Measurements from ENCODE around the gene TSGA10IP.
A peak's percentile ranks its signal among the peaks of the same experiment; 100 is the strongest.

The TSGA10IP gene

DNA sequence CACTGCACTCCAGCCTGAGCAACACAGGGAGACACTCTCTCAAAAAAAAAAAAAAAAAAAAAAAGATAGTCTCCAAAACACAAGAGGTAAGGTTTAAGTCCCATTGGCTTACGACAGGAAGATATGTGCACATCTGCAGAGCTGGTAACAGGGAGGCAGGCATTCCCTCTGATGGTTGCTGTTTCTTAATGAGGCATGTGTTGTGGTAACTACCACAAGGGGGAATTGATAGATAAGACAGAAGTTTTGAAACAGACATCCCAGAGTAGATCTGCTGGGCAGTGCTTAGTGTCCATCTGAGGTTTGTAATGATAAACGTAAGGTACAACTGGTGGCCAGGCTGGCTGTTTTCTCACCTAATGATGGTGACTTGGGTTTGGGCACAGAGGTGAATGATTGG, 52.0 kb downstream of the TSGA10IP start:
- TF ChIP-seq, protein P1, sequence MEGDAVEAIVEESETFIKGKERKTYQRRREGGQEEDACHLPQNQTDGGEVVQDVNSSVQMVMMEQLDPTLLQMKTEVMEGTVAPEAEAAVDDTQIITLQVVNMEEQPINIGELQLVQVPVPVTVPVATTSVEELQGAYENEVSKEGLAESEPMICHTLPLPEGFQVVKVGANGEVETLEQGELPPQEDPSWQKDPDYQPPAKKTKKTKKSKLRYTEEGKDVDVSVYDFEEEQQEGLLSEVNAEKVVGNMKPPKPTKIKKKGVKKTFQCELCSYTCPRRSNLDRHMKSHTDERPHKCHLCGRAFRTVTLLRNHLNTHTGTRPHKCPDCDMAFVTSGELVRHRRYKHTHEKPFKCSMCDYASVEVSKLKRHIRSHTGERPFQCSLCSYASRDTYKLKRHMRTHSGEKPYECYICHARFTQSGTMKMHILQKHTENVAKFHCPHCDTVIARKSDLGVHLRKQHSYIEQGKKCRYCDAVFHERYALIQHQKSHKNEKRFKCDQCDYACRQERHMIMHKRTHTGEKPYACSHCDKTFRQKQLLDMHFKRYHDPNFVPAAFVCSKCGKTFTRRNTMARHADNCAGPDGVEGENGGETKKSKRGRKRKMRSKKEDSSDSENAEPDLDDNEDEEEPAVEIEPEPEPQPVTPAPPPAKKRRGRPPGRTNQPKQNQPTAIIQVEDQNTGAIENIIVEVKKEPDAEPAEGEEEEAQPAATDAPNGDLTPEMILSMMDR (IDR thresholded peaks at IDR 0.05; ENCODE audit: insufficient read depth, low read depth, low read length, missing control alignments): no peak
- DNase-seq (ENCODE audit: low read depth): no peak
- no peak overlapping the region for H3K4me3 ChIP-seq (ENCODE audit: low read depth, low read length)

DNA sequence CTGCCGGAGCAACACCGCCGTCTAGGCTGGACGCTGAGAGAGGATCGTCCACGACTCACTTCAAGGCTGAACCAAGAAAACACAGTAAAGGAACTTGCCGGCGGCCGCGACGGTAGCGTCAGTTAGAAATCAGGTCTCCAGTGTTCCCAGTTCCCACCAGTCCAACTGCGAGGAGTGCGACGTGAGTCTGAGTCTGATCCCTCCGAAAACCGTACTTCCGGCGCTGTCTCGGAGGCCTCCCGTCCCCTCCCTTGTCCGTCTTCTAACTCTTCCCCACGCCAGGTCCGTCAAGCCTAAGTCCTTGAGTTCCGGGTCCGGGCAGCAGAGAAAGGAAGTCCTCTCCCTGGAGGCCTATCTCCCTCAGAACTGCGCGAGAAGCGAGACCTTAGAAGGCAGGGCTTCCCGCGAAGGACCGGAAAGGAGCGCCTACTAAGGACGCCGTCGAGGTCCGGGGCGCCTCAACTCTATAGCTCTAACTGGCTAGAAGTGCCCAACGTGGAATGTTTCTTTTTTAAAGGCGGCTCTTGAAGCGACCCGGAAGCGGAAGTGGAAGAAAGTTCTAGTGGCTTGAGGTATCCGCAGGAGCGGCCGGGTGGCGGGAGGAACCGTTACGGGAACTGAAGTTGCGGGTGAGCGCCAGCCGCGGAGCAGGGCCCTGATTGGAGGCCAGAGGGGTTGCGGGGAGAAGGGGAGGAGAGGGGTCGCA, 56.8 kb downstream of the TSGA10IP start, which contains the start of the genes BANF1 and EIF1AD:
Gene BANF1 (plus strand): TSS at position 562 of the 706 bp plus-strand sequence. CDS start 748 bp downstream, outside the sequence.
Gene EIF1AD (minus strand): TSS at position 216 of the 706 bp plus-strand sequence. CDS start 1,768 bp downstream, outside the sequence.
- H3K4me3 ChIP-seq (ENCODE audit: low read depth, low read length): peak within 1 kb of the TSS; percentile 88
- peak; percentile 99 for DNase-seq (ENCODE audit: low read depth)
- TF ChIP-seq, protein P1 (IDR thresholded peaks at IDR 0.05; ENCODE audit: insufficient read depth, low read depth, low read length, missing control alignments): no peak

DNA sequence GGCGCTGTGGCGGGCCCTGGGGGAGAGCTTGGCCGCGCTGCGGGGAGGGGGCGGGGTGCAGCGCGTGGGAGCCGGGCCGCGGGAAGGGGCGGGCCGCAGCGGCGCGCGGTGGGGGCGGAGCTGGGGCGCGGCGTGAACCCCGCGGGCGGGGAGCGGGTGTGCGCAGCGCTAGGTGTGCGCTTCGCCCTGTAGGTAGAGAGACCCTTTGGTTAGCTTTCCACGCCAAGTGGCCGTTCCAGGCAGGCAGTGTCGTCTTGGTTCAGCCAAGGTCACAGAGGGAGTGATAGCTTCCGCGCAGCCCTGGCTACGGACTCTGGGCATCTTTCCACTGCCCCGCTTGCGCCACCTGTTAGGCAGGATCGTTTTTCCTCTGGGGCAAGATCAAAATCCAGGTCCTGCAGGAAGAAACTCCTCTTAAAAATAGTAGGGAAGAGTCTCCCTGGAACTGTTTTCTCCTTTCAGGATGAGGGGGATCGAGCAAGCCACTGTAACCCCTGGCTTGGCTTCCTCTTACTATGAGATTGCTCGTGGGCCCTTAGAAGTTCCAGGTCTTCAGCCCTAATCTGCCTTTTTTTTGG, 57.5 kb downstream of the TSGA10IP start:
- TF ChIP-seq, protein P1 (IDR thresholded peaks at IDR 0.05; ENCODE audit: insufficient read depth, low read depth, low read length, missing control alignments): no peak
- peak overlapping the region; percentile 88 for H3K4me3 ChIP-seq (ENCODE audit: low read depth, low read length)
- no peak for DNase-seq (ENCODE audit: low read depth)

DNA sequence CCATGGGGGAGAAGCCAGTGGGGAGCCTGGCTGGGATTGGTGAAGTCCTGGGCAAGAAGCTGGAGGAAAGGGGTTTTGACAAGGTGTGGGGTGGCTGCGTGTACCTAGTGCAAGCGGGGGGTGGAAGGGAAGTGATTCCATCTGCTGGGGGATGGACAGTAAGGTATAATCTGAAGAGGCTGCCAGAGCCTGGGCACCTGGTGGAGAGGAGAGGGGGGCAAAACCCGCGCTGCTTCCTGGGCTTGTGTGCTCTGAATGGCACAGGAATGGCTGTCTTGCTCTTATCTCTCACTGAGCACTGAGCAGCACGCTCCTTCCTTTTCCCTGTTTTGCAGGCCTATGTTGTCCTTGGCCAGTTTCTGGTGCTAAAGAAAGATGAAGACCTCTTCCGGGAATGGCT, 58.0 kb downstream of the TSGA10IP start:
- no peak for DNase-seq (ENCODE audit: low read depth)
- peak overlapping the region; percentile 88 for H3K4me3 ChIP-seq (ENCODE audit: low read depth, low read length)
- TF ChIP-seq, protein P1 (IDR thresholded peaks at IDR 0.05; ENCODE audit: insufficient read depth, low read depth, low read length, missing control alignments): no peak

DNA sequence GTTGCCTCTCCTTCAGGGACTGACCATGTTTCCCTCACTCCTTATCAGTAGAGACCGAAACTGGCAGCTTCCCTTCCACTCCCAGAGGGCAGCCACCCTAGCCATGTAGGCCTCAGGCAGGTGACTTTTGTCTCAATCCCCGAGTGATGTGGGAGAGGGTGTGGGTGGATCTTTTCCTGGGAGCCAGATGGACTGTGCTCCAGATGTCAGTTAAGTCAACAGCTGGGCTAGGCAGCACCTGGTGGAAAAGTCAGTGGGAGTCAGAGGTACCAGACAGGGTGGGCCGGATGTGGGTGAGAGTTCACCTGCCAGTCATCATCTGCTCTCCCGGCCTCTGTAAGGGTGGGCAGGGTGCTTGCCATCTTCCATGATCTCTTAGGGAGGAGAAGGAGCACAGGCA, 58.9 kb downstream of the TSGA10IP start:
- TF ChIP-seq, protein P1 (IDR thresholded peaks at IDR 0.05; ENCODE audit: insufficient read depth, low read depth, low read length, missing control alignments): no peak
- no peak for DNase-seq (ENCODE audit: low read depth)
- H3K4me3 ChIP-seq (ENCODE audit: low read depth, low read length): no peak overlapping the region

DNA sequence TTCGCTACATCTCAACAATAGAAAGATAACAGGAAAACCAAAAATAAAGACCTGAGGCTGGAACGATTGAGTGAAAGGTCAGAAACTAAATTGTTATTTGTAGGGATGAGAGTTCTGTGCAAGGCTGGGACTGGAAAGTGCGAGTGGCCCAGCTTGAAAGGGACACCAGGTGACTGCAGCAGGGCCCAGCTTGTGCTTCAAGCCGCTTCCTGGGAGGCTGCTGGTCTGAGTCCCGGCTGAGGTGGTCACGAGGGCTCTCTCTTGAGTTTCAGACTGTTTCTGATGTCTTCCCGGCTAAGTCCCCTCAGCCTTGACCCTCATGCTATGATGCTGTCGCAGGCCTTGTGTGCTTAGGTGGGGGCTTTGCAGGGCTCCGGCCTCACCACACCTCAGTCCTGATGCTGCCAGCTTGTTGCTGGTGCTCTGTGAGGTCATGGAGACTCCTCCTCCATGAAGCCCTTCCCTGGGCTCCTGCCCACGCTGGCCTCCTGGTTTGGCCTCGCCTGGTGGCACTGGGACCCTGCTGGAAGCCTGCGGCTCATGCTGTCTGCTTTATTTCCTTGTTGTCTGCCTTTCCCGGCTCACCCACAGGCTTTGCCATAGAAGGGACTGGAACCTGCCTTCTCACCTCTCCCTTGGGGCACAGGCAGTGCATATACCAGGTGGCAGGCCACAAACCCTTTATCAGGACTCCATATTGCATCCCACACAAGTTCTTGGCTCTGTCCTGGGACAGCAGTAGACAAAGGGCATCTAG, 61.0 kb downstream of the TSGA10IP start:
- no peak overlapping the region for H3K4me3 ChIP-seq (ENCODE audit: low read depth, low read length)
- TF ChIP-seq, protein P1 (IDR thresholded peaks at IDR 0.05; ENCODE audit: insufficient read depth, low read depth, low read length, missing control alignments): no peak
- DNase-seq (ENCODE audit: low read depth): no peak
